ENCODE results near the gene MLLT11.
"Not testable (repeated sequence)": the region's sequence is repeated elsewhere in the genome, so short reads cannot be mapped to it uniquely, and the experiment has no call there.

MLLT11 gene

DNA sequence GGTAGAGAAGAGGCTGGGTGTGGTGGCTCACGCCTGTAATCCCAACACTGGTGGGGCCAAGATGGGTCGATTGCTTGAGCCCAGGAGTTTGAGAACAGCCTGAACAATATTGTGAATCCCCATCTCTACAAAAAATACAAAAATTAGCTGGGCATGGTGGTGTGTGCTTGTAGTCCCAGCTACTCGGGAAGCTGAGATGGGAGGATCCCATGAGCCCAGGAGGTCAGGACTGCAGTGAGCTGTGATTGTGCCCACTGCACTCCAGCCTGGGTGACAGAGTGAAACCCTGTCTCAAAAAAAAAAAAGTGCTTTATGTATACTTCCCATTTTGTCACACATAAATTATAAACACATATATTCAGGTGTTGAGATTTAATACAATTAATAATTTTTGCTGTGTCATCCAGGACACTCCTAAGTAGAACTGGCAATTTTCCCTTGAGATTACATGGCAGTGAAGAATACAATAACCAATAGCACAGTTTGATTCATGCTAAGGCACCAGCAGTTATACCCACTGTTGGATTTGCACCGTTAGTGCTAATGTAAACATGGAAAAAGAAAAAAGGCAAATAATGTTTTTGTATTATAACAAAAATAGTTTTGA lies 25.9 kb downstream of the MLLT11 start:
- H3K36me3 ChIP-seq (ENCODE audit: control insufficient read depth, insufficient read depth, low read length), result no peaks in the 10 kb centered on the region
- no peaks in the 10 kb centered on the region for H3K79me2 ChIP-seq (ENCODE audit: control insufficient read depth, insufficient read depth, low read length)
- no peak overlapping the region for H4K8ac ChIP-seq (ENCODE audit: low read depth, low read length)
- H3K27me3 ChIP-seq (ENCODE audit: insufficient read depth, low read length, poor library complexity), result no peaks in the 10 kb centered on the region
- H2AK5ac ChIP-seq (ENCODE audit: low read length), result no peak overlapping the region
- H3K4me3 ChIP-seq (ENCODE audit: low read length), result no peak overlapping the region
- WGBS (ENCODE audit: extremely low coverage, insufficient coverage, low lambda C conversion rate), result no CpG with 5 or more reads among the region's 4 CpGs
- H3K18ac ChIP-seq (ENCODE audit: low read length), result no peak overlapping the region
- H3K27ac ChIP-seq (ENCODE audit: low read depth, low read length), result no peak overlapping the region
- H3K56ac ChIP-seq (ENCODE audit: low read length), result no peak overlapping the region
- no peak overlapping the region for H2BK15ac ChIP-seq (replicated peaks; ENCODE audit: low read depth)
- no peak overlapping the region for H3K23ac ChIP-seq (ENCODE audit: low read length)
- no peak overlapping the region for H3K4me2 ChIP-seq (ENCODE audit: low read length)
- no peak overlapping the region for H2BK5ac ChIP-seq (ENCODE audit: low read length)
- H3K4me1 ChIP-seq (ENCODE audit: control insufficient read depth, low read depth, low read length), result no peaks in the 10 kb centered on the region
- H3K4ac ChIP-seq (ENCODE audit: low read depth, low read length), result no peak overlapping the region
- H3K79me1 ChIP-seq (ENCODE audit: low read length), result no peaks in the 10 kb centered on the region
- no peak overlapping the region for H2BK120ac ChIP-seq (ENCODE audit: low read depth, low read length)
- H3K9ac ChIP-seq (ENCODE audit: low read length), result no peak overlapping the region
- no peak overlapping the region for H4K5ac ChIP-seq (ENCODE audit: low read length)
- DNase-seq, result no peak

DNA sequence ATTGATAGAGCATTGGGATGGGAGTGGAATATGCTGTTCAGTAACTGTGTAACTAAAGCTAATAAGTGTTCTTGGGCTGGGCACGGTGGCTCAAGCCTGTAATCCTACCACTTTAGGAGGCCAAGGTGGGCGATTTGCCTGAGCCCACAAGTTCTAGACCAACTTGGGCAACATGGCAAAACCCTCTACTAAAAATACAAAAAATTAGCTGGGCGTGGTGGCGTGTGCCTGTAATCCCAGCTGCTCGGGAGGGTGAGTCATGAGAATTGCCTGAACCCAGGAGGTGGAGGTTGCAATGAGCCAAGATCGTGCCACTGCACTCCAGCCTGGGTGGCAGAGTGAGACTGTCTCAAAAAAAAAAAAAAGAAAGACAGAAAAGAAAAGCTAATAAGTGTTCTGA lies 37.2 kb downstream of the MLLT11 start:
- not testable (repeated sequence) for H3K23ac ChIP-seq (ENCODE audit: low read length); H3K4me1 ChIP-seq (ENCODE audit: control insufficient read depth, low read depth, low read length); H3K27ac ChIP-seq (ENCODE audit: low read depth, low read length); H3K18ac ChIP-seq (ENCODE audit: low read length); H2AK5ac ChIP-seq (ENCODE audit: low read length); H3K79me1 ChIP-seq (ENCODE audit: low read length); H4K5ac ChIP-seq (ENCODE audit: low read length); H3K27me3 ChIP-seq (ENCODE audit: insufficient read depth, low read length, poor library complexity); H2BK15ac ChIP-seq (replicated peaks; ENCODE audit: low read depth); H2BK5ac ChIP-seq (ENCODE audit: low read length); H3K4me2 ChIP-seq (ENCODE audit: low read length); H3K36me3 ChIP-seq (ENCODE audit: control insufficient read depth, insufficient read depth, low read length); H3K79me2 ChIP-seq (ENCODE audit: control insufficient read depth, insufficient read depth, low read length); H3K4me3 ChIP-seq (ENCODE audit: low read length); H4K8ac ChIP-seq (ENCODE audit: low read depth, low read length); H2BK120ac ChIP-seq (ENCODE audit: low read depth, low read length); DNase-seq; H3K56ac ChIP-seq (ENCODE audit: low read length); H3K4ac ChIP-seq (ENCODE audit: low read depth, low read length); H3K9ac ChIP-seq (ENCODE audit: low read length)
- WGBS (ENCODE audit: extremely low coverage, insufficient coverage, low lambda C conversion rate), result no CpG with 5 or more reads among the region's 6 CpGs

DNA sequence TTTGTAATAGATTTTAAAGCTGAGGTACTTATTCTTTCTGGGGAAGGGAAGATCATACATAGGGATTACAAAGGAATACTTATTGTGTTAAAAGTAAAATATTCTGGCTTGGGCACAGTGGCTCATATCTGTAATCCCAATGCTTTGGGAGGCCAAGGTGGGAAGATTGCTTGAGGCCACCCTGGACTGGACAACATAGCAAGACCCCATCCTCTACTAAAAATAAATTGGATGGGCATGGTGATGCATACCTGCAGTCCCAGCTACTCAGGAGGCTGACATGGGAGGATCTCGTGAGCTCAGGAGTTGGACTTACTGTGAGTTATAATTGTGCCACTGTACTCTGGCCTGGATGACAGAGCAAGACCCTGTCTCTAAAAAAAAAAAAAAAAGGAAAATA lies 37.9 kb downstream of the MLLT11 start:
- Histone ChIP-seq H3K9ac (ENCODE audit: low read length) (no peak overlapping the region), H3K27me3 (ENCODE audit: insufficient read depth, low read length, poor library complexity) (no peaks in the 10 kb centered on the region)
- no CpG with 5 or more reads among the region's 1 CpG for WGBS (ENCODE audit: extremely low coverage, insufficient coverage, low lambda C conversion rate)

DNA sequence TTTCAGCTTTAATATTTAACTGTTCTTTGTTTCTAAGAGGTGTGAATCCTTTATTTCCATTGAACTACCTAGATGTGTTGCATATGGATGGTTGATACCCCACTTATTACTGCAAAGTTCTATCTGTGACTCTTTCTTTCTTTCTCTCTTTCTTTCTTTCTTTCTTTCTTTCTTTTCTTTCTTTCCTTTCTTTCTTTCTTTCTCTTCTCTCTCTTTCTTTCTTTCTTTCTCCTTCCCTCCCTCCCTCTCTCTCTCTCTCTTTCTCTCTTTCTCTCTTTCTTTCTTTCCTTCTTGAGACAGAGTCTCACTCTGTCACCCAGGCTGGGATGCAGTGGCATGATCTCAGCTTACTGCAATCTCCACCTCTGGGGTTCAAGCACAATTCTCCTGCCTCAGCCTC lies 44.4 kb downstream of the MLLT11 start:
- Histone ChIP-seq H3K4me2 (ENCODE audit: low read length) (no peak overlapping the region), H3K4ac (ENCODE audit: low read depth, low read length) (no peak overlapping the region), H3K9ac (ENCODE audit: low read length) (no peak overlapping the region), H3K4me1 (ENCODE audit: control insufficient read depth, low read depth, low read length) (no peaks in the 10 kb centered on the region), H2BK5ac (ENCODE audit: low read length) (no peak overlapping the region), H2BK15ac (replicated peaks; ENCODE audit: low read depth) (no peak overlapping the region), H3K79me2 (ENCODE audit: control insufficient read depth, insufficient read depth, low read length) (no peaks in the 10 kb centered on the region), H2AK5ac (ENCODE audit: low read length) (no peak overlapping the region), H4K5ac (ENCODE audit: low read length) (no peak overlapping the region), H3K27me3 (ENCODE audit: insufficient read depth, low read length, poor library complexity) (no peaks in the 10 kb centered on the region), H3K23ac (ENCODE audit: low read length) (no peak overlapping the region), H3K18ac (ENCODE audit: low read length) (no peak overlapping the region), H3K79me1 (ENCODE audit: low read length) (no peaks in the 10 kb centered on the region), H3K27ac (ENCODE audit: low read depth, low read length) (no peak overlapping the region), H4K8ac (ENCODE audit: low read depth, low read length) (no peak overlapping the region), H3K56ac (ENCODE audit: low read length) (no peak overlapping the region), H3K36me3 (ENCODE audit: control insufficient read depth, insufficient read depth, low read length) (no peaks in the 10 kb centered on the region), H2BK120ac (ENCODE audit: low read depth, low read length) (no peak overlapping the region), H3K4me3 (ENCODE audit: low read length) (no peak overlapping the region)
- no peak for DNase-seq

More for the DNA sequence above, 37.9 kb downstream of the MLLT11 start:
- Histone ChIP-seq H4K8ac (ENCODE audit: low read depth, low read length) (no peak overlapping the region), H3K4me2 (ENCODE audit: low read length) (no peak overlapping the region), H3K23ac (ENCODE audit: low read length) (no peak overlapping the region), H2BK5ac (ENCODE audit: low read length) (no peak overlapping the region), H3K4ac (ENCODE audit: low read depth, low read length) (no peak overlapping the region), H3K79me1 (ENCODE audit: low read length) (no peaks in the 10 kb centered on the region), H3K27ac (ENCODE audit: low read depth, low read length) (no peak overlapping the region), H3K79me2 (ENCODE audit: control insufficient read depth, insufficient read depth, low read length) (no peaks in the 10 kb centered on the region), H2AK5ac (ENCODE audit: low read length) (no peak overlapping the region), H3K18ac (ENCODE audit: low read length) (no peak overlapping the region), H4K5ac (ENCODE audit: low read length) (no peak overlapping the region), H2BK15ac (replicated peaks; ENCODE audit: low read depth) (no peak overlapping the region), H3K4me1 (ENCODE audit: control insufficient read depth, low read depth, low read length) (no peaks in the 10 kb centered on the region), H2BK120ac (ENCODE audit: low read depth, low read length) (no peak overlapping the region), H3K4me3 (ENCODE audit: low read length) (no peak overlapping the region), H3K36me3 (ENCODE audit: control insufficient read depth, insufficient read depth, low read length) (no peaks in the 10 kb centered on the region), H3K56ac (ENCODE audit: low read length) (no peak overlapping the region)
- no peak for DNase-seq

DNA sequence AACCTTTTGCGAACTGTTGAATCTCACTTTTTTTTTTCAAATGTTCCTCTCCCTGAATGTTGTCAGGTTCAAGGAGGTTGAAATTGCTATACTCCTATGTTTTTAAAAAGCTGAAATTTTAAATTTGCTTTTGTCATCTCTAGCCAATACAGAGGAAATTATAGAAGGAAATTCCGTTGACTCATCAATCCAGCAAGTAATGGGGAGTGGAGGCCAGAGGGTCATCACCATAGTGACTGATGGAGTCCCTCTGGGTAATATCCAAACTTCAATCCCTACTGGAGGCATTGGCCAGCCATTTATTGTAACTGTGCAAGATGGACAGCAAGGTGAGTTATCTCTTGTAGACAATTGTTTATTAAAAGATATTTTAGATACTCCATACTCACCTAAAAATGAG lies 46.7 kb downstream of the MLLT11 start:
- H3K79me2 ChIP-seq (ENCODE audit: control insufficient read depth, insufficient read depth, low read length), result no peaks in the 10 kb centered on the region
- H2BK5ac ChIP-seq (ENCODE audit: low read length), result no peak overlapping the region
- no peaks in the 10 kb centered on the region for H3K27me3 ChIP-seq (ENCODE audit: insufficient read depth, low read length, poor library complexity)
- WGBS (ENCODE audit: extremely low coverage, insufficient coverage, low lambda C conversion rate), result no CpG with 5 or more reads among the region's 2 CpGs
- H3K27ac ChIP-seq (ENCODE audit: low read depth, low read length), result no peak overlapping the region
- H3K56ac ChIP-seq (ENCODE audit: low read length), result no peak overlapping the region
- no peak overlapping the region for H3K4me2 ChIP-seq (ENCODE audit: low read length)
- H3K9ac ChIP-seq (ENCODE audit: low read length), result no peak overlapping the region
- DNase-seq, result no peak
- H3K4me3 ChIP-seq (ENCODE audit: low read length), result no peak overlapping the region
- H3K23ac ChIP-seq (ENCODE audit: low read length), result no peak overlapping the region
- H2BK15ac ChIP-seq (replicated peaks; ENCODE audit: low read depth), result no peak overlapping the region
- H4K5ac ChIP-seq (ENCODE audit: low read length), result no peak overlapping the region
- H3K4me1 ChIP-seq (ENCODE audit: control insufficient read depth, low read depth, low read length), result no peaks in the 10 kb centered on the region
- H4K8ac ChIP-seq (ENCODE audit: low read depth, low read length), result no peak overlapping the region
- H3K36me3 ChIP-seq (ENCODE audit: control insufficient read depth, insufficient read depth, low read length), result no peaks in the 10 kb centered on the region
- no peak overlapping the region for H2BK120ac ChIP-seq (ENCODE audit: low read depth, low read length)
- no peak overlapping the region for H3K18ac ChIP-seq (ENCODE audit: low read length)
- H3K4ac ChIP-seq (ENCODE audit: low read depth, low read length), result no peak overlapping the region
- no peak overlapping the region for H2AK5ac ChIP-seq (ENCODE audit: low read length)
- H3K79me1 ChIP-seq (ENCODE audit: low read length), result no peaks in the 10 kb centered on the region

DNA sequence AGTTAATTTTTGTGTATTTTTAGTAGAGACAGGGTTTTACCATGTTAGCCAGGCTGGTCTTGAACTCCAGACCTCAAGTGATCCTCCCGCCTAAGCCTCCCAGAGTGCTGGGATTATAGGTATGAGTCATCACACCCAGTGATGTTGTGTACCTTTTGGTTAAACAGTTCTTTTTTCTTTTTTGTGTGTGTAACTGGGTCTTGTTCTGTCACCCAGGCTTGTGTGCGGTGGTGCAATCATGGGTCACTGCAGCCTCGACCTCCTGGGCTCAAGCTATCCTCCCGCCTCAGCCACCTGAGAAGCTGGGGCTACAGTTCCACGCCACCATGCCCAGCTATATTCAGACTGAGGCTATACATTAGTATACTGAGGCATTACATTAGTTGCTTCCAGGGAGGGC lies 48.1 kb downstream of the MLLT11 start:
- Histone ChIP-seq H4K8ac (ENCODE audit: low read depth, low read length) (no peak overlapping the region), H3K4ac (ENCODE audit: low read depth, low read length) (no peak overlapping the region), H3K4me2 (ENCODE audit: low read length) (no peak overlapping the region), H3K9ac (ENCODE audit: low read length) (no peak overlapping the region), H3K36me3 (ENCODE audit: control insufficient read depth, insufficient read depth, low read length) (no peaks in the 10 kb centered on the region), H3K56ac (ENCODE audit: low read length) (no peak overlapping the region), H4K5ac (ENCODE audit: low read length) (no peak overlapping the region), H3K27me3 (ENCODE audit: insufficient read depth, low read length, poor library complexity) (no peaks in the 10 kb centered on the region), H3K27ac (ENCODE audit: low read depth, low read length) (no peak overlapping the region), H3K18ac (ENCODE audit: low read length) (no peak overlapping the region), H3K4me3 (ENCODE audit: low read length) (no peak overlapping the region), H3K79me2 (ENCODE audit: control insufficient read depth, insufficient read depth, low read length) (no peaks in the 10 kb centered on the region), H3K79me1 (ENCODE audit: low read length) (no peaks in the 10 kb centered on the region), H3K4me1 (ENCODE audit: control insufficient read depth, low read depth, low read length) (no peaks in the 10 kb centered on the region), H2BK15ac (replicated peaks; ENCODE audit: low read depth) (no peak overlapping the region), H2BK120ac (ENCODE audit: low read depth, low read length) (no peak overlapping the region), H3K23ac (ENCODE audit: low read length) (no peak overlapping the region), H2AK5ac (ENCODE audit: low read length) (no peak overlapping the region), H2BK5ac (ENCODE audit: low read length) (no peak overlapping the region)
- DNase-seq, result no peak
- no CpG with 5 or more reads among the region's 5 CpGs for WGBS (ENCODE audit: extremely low coverage, insufficient coverage, low lambda C conversion rate)
